ENCODE data around the gene POLH.
A peak's percentile ranks its signal among the peaks of the same experiment; 100 is the strongest.
"Not testable (repeated sequence)": the region's sequence is repeated elsewhere in the genome, so short reads cannot be mapped to it uniquely, and the experiment has no call there.

POLH gene

DNA sequence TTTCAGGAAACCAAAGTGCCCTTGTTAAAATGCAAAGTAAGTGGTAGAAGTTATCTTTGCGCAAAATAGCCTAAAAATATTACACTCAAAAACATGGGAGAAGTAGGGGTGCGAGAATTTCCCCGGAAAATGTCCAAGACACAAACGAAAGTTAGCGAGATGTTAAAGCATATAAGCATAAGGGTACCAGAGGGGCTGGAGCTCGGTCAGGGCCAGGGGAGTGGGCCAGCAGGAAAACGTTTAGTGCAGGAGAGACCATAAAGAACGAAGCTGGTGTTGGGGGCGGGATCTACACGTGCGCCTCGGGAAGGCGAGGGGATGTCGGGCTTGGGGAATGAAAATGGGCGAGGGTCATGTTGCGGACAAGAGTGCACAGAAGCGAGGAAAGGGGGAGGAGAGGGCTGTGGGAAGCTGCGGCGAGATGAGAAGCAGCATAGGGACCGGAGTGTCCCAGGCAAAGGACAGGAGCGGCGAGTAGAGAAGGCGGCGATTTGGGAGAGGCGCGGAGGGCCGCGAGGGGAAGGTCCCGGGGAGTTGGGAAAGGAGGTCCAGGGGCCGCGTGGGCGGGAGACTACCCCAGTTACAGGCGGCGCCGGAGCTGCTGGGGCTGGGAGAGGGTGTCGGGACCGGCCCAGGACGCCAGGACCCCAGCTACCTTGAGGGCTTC, 747 bp upstream of the POLH start:
- Histone ChIP-seq H3K36me3 (ENCODE audit: control insufficient read depth, insufficient read depth, low read length) (peaks cover 9% of the 10 kb centered on the region), H3K27me3 (ENCODE audit: control insufficient read depth, insufficient read depth, low read length) (no peaks in the 10 kb centered on the region), H3K9ac (ENCODE audit: low read length) (peak overlapping the region; percentile 63), H3K4me3 (ENCODE audit: low read length) (peak overlapping the region; percentile 92), H3K4me1 (ENCODE audit: control insufficient read depth, insufficient read depth, low read length) (peaks cover 7% of the 10 kb centered on the region), H3K27ac (ENCODE audit: low read depth, low read length) (peak overlapping the region; percentile 72)

GRCh38 chr6:43578748-43579147, 2.8 kb downstream of the POLH start:
- no peaks in the 10 kb centered on the region for H3K27me3 ChIP-seq (ENCODE audit: control insufficient read depth, insufficient read depth, low read length)
- H3K36me3 ChIP-seq (ENCODE audit: control insufficient read depth, insufficient read depth, low read length), result peaks cover 6% of the 10 kb centered on the region
- no peak overlapping the region for H3K9ac ChIP-seq (ENCODE audit: low read length)
- no peak overlapping the region for H3K27ac ChIP-seq (ENCODE audit: low read depth, low read length)
- no peak overlapping the region for H3K4me3 ChIP-seq (ENCODE audit: low read length)
- peaks cover 7% of the 10 kb centered on the region for H3K4me1 ChIP-seq (ENCODE audit: control insufficient read depth, insufficient read depth, low read length)

- Histone ChIP-seq H3K27me3 (ENCODE audit: control insufficient read depth, insufficient read depth, low read length) (no peaks in the 10 kb centered on the region), H3K9ac (ENCODE audit: low read length) (no peak overlapping the region), H3K27ac (ENCODE audit: low read depth, low read length) (no peak overlapping the region), H3K4me1 (ENCODE audit: control insufficient read depth, insufficient read depth, low read length) (peaks cover 7% of the 10 kb centered on the region), H3K36me3 (ENCODE audit: control insufficient read depth, insufficient read depth, low read length) (peaks cover 10% of the 10 kb centered on the region), H3K4me3 (ENCODE audit: low read length) (no peak overlapping the region)
Observed at GRCh38 chr6:43579171-43579570, 3.2 kb downstream of the POLH start.

DNA sequence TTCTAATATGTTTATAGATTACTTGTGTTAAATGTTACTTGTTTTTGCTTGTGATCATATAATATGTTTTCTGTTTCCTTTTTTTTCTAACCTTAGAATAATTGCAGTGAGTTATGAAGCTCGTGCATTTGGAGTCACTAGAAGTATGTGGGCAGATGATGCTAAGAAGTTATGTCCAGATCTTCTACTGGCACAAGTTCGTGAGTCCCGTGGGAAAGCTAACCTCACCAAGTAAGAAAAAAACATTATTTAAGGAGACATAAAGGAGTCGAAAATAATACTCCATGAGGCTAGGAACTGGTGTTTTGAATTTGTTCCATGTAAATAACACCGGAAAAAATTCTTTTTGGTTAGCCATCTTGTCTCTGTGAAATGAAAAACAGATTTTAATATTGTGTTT, 6.9 kb downstream of the POLH start:
- Histone ChIP-seq H3K27ac (ENCODE audit: low read depth, low read length) (no peak overlapping the region), H3K4me3 (ENCODE audit: low read length) (no peak overlapping the region), H3K36me3 (ENCODE audit: control insufficient read depth, insufficient read depth, low read length) (peaks cover 23% of the 10 kb centered on the region), H3K4me1 (ENCODE audit: control insufficient read depth, insufficient read depth, low read length) (no peaks in the 10 kb centered on the region), H3K27me3 (ENCODE audit: control insufficient read depth, insufficient read depth, low read length) (no peaks in the 10 kb centered on the region), H3K9ac (ENCODE audit: low read length) (no peak overlapping the region)

GRCh38 chr6:43584892-43585570, 9.0 kb downstream of the POLH start:
- Histone ChIP-seq H3K27me3 (ENCODE audit: control insufficient read depth, insufficient read depth, low read length) (no peaks in the 10 kb centered on the region), H3K27ac (ENCODE audit: low read depth, low read length) (no peak overlapping the region), H3K4me1 (ENCODE audit: control insufficient read depth, insufficient read depth, low read length) (no peaks in the 10 kb centered on the region), H3K9ac (ENCODE audit: low read length) (no peak overlapping the region), H3K36me3 (ENCODE audit: control insufficient read depth, insufficient read depth, low read length) (peaks cover 23% of the 10 kb centered on the region), H3K4me3 (ENCODE audit: low read length) (no peak overlapping the region)

GRCh38 chr6:43588194-43588593, 12.2 kb downstream of the POLH start:
- Histone ChIP-seq H3K27me3 (ENCODE audit: control insufficient read depth, insufficient read depth, low read length) (no peaks in the 10 kb centered on the region), H3K36me3 (ENCODE audit: control insufficient read depth, insufficient read depth, low read length) (peaks cover 20% of the 10 kb centered on the region), H3K4me1 (ENCODE audit: control insufficient read depth, insufficient read depth, low read length) (no peaks in the 10 kb centered on the region), H3K4me3 (ENCODE audit: low read length) (no peak overlapping the region), H3K27ac (ENCODE audit: low read depth, low read length) (no peak overlapping the region), H3K9ac (ENCODE audit: low read length) (no peak overlapping the region)

GRCh38 chr6:43589564-43589963, 13.6 kb downstream of the POLH start:
- H3K36me3 ChIP-seq (ENCODE audit: control insufficient read depth, insufficient read depth, low read length); H3K9ac ChIP-seq (ENCODE audit: low read length); H3K27me3 ChIP-seq (ENCODE audit: control insufficient read depth, insufficient read depth, low read length); H3K4me1 ChIP-seq (ENCODE audit: control insufficient read depth, insufficient read depth, low read length); H3K27ac ChIP-seq (ENCODE audit: low read depth, low read length); H3K4me3 ChIP-seq (ENCODE audit: low read length): not testable (repeated sequence)

DNA sequence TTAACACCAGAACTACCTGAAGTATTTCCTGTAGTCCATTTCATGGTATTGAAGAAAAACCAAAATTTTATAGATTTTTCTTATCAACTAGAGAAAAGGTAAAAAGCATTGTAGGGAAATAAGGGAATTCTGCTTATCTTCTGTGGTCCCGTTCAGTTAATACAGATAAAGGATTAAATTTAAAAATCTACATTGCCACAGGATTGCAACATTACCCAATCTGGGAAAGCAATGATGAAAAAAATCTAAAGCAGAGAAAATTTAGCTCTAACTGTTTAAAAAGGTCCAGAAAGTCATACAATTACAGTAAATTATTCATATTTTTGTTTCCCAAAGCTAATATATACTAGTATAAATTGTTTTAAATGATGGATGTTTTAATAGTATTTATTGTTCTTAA, 18.0 kb downstream of the POLH start:
- Histone ChIP-seq H3K4me1 (ENCODE audit: control insufficient read depth, insufficient read depth, low read length) (no peaks in the 10 kb centered on the region), H3K27me3 (ENCODE audit: control insufficient read depth, insufficient read depth, low read length) (no peaks in the 10 kb centered on the region), H3K27ac (ENCODE audit: low read depth, low read length) (no peak overlapping the region), H3K9ac (ENCODE audit: low read length) (no peak overlapping the region), H3K36me3 (ENCODE audit: control insufficient read depth, insufficient read depth, low read length) (no peaks in the 10 kb centered on the region), H3K4me3 (ENCODE audit: low read length) (no peak overlapping the region)

DNA sequence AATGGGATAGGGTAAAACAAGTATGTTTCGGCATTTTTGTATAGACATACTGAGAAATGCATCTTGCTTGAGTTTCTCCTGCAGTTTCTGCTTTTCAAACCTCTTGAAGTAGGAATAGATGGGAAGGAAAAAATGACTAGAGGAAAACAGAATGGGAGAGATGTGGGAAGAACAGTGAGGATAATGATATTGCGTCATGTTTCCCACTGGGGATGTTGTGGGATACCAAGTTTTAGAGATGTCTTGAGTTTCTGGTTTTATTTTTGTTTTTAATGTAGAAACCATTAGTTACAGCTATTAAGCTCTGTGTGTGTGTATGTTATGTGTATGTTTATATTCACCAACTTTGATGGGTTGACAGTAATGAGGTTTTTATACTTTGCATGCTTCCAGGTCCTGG, 24.6 kb downstream of the POLH start:
- H3K27ac ChIP-seq (ENCODE audit: low read depth, low read length), result no peak overlapping the region
- H3K4me3 ChIP-seq (ENCODE audit: low read length), result no peak overlapping the region
- H3K9ac ChIP-seq (ENCODE audit: low read length), result no peak overlapping the region
- H3K27me3 ChIP-seq (ENCODE audit: control insufficient read depth, insufficient read depth, low read length), result no peaks in the 10 kb centered on the region
- no peaks in the 10 kb centered on the region for H3K4me1 ChIP-seq (ENCODE audit: control insufficient read depth, insufficient read depth, low read length)
- H3K36me3 ChIP-seq (ENCODE audit: control insufficient read depth, insufficient read depth, low read length), result peaks cover 2% of the 10 kb centered on the region

GRCh38 chr6:43604174-43604573, 28.2 kb downstream of the POLH start:
- Histone ChIP-seq H3K4me1 (ENCODE audit: control insufficient read depth, insufficient read depth, low read length) (no peaks in the 10 kb centered on the region), H3K27ac (ENCODE audit: low read depth, low read length) (no peak overlapping the region), H3K4me3 (ENCODE audit: low read length) (no peak overlapping the region), H3K9ac (ENCODE audit: low read length) (no peak overlapping the region), H3K27me3 (ENCODE audit: control insufficient read depth, insufficient read depth, low read length) (no peaks in the 10 kb centered on the region), H3K36me3 (ENCODE audit: control insufficient read depth, insufficient read depth, low read length) (peaks cover 2% of the 10 kb centered on the region)

- no peak overlapping the region for H3K27ac ChIP-seq (ENCODE audit: low read depth, low read length)
- H3K36me3 ChIP-seq (ENCODE audit: control insufficient read depth, insufficient read depth, low read length), result peaks cover 7% of the 10 kb centered on the region
- H3K9ac ChIP-seq (ENCODE audit: low read length), result no peak overlapping the region
- no peak overlapping the region for H3K4me3 ChIP-seq (ENCODE audit: low read length)
- H3K4me1 ChIP-seq (ENCODE audit: control insufficient read depth, insufficient read depth, low read length), result no peaks in the 10 kb centered on the region
- H3K27me3 ChIP-seq (ENCODE audit: control insufficient read depth, insufficient read depth, low read length), result no peaks in the 10 kb centered on the region
Observed at GRCh38 chr6:43606019-43606418, 30.0 kb downstream of the POLH start.

DNA sequence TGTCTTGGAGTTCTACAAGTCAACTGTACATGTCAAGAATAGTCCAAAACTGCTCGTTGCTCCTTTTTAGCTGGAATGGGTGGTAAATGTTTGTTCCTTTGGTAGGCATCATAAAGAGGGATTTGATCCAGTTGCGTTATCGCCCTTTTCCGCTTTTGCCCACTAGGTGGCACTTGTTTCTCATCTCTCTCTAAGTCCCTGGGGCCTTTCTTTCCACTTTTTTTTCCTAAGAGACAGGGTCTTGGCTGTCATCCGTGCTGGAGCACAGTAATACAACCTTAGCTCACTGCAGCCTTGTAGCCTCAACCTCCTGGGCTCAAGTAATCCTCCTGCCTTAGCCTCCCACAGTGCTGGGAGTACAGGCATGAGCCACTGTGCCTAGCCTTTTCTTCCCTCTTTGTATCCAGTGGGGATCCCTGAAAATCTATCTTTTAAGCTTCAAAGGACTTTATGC, 32.4 kb downstream of the POLH start:
- no peak overlapping the region for H3K27ac ChIP-seq (ENCODE audit: low read depth, low read length)
- no peak overlapping the region for H3K9ac ChIP-seq (ENCODE audit: low read length)
- H3K4me3 ChIP-seq (ENCODE audit: low read length), result no peak overlapping the region
- peaks cover 10% of the 10 kb centered on the region for H3K36me3 ChIP-seq (ENCODE audit: control insufficient read depth, insufficient read depth, low read length)
- no peaks in the 10 kb centered on the region for H3K27me3 ChIP-seq (ENCODE audit: control insufficient read depth, insufficient read depth, low read length)
- no peaks in the 10 kb centered on the region for H3K4me1 ChIP-seq (ENCODE audit: control insufficient read depth, insufficient read depth, low read length)

DNA sequence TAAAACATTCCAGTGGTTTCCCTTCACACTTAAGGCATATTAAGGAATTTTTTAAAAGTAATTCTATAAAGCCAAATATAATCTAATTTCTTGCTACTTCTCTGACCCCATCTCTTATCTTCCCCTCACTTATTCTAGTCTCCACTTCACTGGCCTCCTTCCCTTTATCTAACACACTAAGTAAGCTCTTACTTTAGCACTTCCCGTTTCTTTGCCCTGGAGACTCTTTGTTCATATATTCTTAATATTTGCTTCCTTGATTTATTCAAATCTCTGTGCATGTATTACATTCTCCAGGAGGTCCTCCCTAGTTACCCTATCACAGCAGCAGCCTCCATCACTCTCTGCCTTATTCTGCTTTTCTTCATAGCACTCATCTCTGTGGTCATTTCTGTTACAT, 32.8 kb downstream of the POLH start:
- Histone ChIP-seq H3K4me3 (ENCODE audit: low read length) (no peak overlapping the region), H3K36me3 (ENCODE audit: control insufficient read depth, insufficient read depth, low read length) (peaks cover 13% of the 10 kb centered on the region), H3K27ac (ENCODE audit: low read depth, low read length) (no peak overlapping the region), H3K4me1 (ENCODE audit: control insufficient read depth, insufficient read depth, low read length) (no peaks in the 10 kb centered on the region), H3K9ac (ENCODE audit: low read length) (no peak overlapping the region), H3K27me3 (ENCODE audit: control insufficient read depth, insufficient read depth, low read length) (no peaks in the 10 kb centered on the region)

Data from rectal smooth muscle tissue (tissue), 1 donor.